IMR-90 (cell line): ENCODE data around the gene RNF141. TPM values are rescaled to one million over a fixed set of nuclear protein-coding genes. Genes with fewer than 3 reads are reported as not detected.

ENCODE experiments used
- ATAC-seq: fragments of 200-7000 bp; cut with Tn5 transposase; 2 replicates; pipeline ENCODE4 v1.9.1; 2020; ENCODE audit warnings: low read depth, mild to moderate bottlenecking, moderate library complexity
- BruUV-seq: library from RNA; stranded (reverse); fragments of 400-500 nt; replicated peaks from 2 replicates; lab custom pipeline; 2021; lab: Mats Ljungman, UMichigan
- CTCF ChIA-PET: fragments of 300-600 bp; formaldehyde crosslinking; extraction: SDS; loops from one replicate; lab custom pipeline; 2021; ENCODE audit warnings: antibody characterized with exemption; lab: Yijun Ruan, JAX
- POLR2A ChIA-PET: fragments of 300-600 bp; sonication (Branson Sonifier 250); formaldehyde crosslinking; loops from one replicate; lab custom pipeline; 2022; ENCODE audit warnings: antibody characterized with exemption; ENCODE audit not compliant: unreplicated experiment; lab: Charles Lee
- DNase-seq: peaks from one replicate; pipeline ENCODE4 v3.0.0; 2013
- H2AFZ ChIP-seq: replicated peaks from 2 replicates; pipeline ENCODE3; 2013; ENCODE audit warnings: low read length, mild to moderate bottlenecking; ENCODE audit not compliant: poor library complexity
- H2AK5ac ChIP-seq: 2 replicates; pipeline ENCODE4 v1.6.1; 2013; ENCODE audit warnings: low read depth, low read length, inconsistent platforms
- H2AK9ac ChIP-seq: replicated peaks from 2 replicates; pipeline ENCODE3; 2013; ENCODE audit warnings: mild to moderate bottlenecking, low read depth, low read length, moderate library complexity; ENCODE audit not compliant: poor library complexity
- H2BK120ac ChIP-seq: 2 replicates; pipeline ENCODE4 v1.6.1; 2013; ENCODE audit warnings: low read depth, low read length, inconsistent platforms
- H2BK15ac ChIP-seq: 3 replicates; pipeline ENCODE4 v1.6.1; 2013; ENCODE audit warnings: low read depth, low read length, inconsistent platforms
- H2BK20ac ChIP-seq: 2 replicates; pipeline ENCODE4 v1.6.1; 2013; ENCODE audit warnings: low read depth, mild to moderate bottlenecking, inconsistent platforms, low read length, moderate library complexity
- H2BK5ac ChIP-seq: 2 replicates; pipeline ENCODE4 v1.6.1; 2013; ENCODE audit warnings: mild to moderate bottlenecking, low read depth, low read length, inconsistent platforms; ENCODE audit not compliant: poor library complexity, severe bottlenecking
- H3K14ac ChIP-seq: replicated peaks from 2 replicates; pipeline ENCODE4 v1.6.1; 2013; ENCODE audit warnings: low read depth, low read length, inconsistent platforms
- H3K18ac ChIP-seq: 2 replicates; pipeline ENCODE4 v1.6.1; 2013; ENCODE audit warnings: low read depth, low read length, control low read depth
- H3K23ac ChIP-seq: 2 replicates; pipeline ENCODE4 v1.6.1; 2013; ENCODE audit warnings: low read depth, low read length, inconsistent platforms
- H3K27ac ChIP-seq: 2 replicates; pipeline ENCODE4 v1.5.1; 2013; ENCODE audit warnings: mild to moderate bottlenecking, control low read depth, low read length; ENCODE audit not compliant: insufficient read depth
- H3K27me3 ChIP-seq: 2 replicates; pipeline ENCODE4 v1.6.1; 2013; ENCODE audit warnings: low read length; ENCODE audit not compliant: control insufficient read depth, insufficient read depth
- H3K36me3 ChIP-seq: 2 replicates; pipeline ENCODE4 v1.6.1; 2013; ENCODE audit warnings: low read length, mixed read lengths; ENCODE audit not compliant: control insufficient read depth, insufficient read depth
- H3K4ac ChIP-seq: 2 replicates; pipeline ENCODE4 v1.6.1; 2013; ENCODE audit warnings: low read depth, low read length, inconsistent platforms
- H3K4me1 ChIP-seq: 2 replicates; pipeline ENCODE4 v1.6.1; 2013; ENCODE audit warnings: low read length, mixed read lengths; ENCODE audit not compliant: control insufficient read depth, insufficient read depth
- H3K4me2 ChIP-seq: 2 replicates; pipeline ENCODE4 v1.6.1; 2013; ENCODE audit warnings: low read depth, mild to moderate bottlenecking, control low read depth, low read length, moderate library complexity
- H3K4me3 ChIP-seq: 2 replicates; pipeline ENCODE4 v1.5.1; 2013; ENCODE audit warnings: low read depth, mild to moderate bottlenecking, control low read depth, low read length, moderate library complexity; ENCODE audit not compliant: insufficient read depth
- H3K56ac ChIP-seq: 2 replicates; pipeline ENCODE4 v1.6.1; 2013; ENCODE audit warnings: low read length, inconsistent platforms; ENCODE audit not compliant: insufficient read depth; ENCODE audit errors: extremely low read depth
- H3K79me1 ChIP-seq, 2 experiments: 2 replicates each; pipeline ENCODE4 v1.6.1; 2013; ENCODE audit warnings: low read length in 2 of 2, inconsistent platforms in 1 of 2, low read depth in 1 of 2
- H3K9ac ChIP-seq: 2 replicates; pipeline ENCODE4 v1.6.1; 2013; ENCODE audit warnings: low read depth, low read length, control low read depth
- H3K9me1 ChIP-seq: 2 replicates; pipeline ENCODE4 v1.6.1; 2013; ENCODE audit warnings: low read length, inconsistent platforms; ENCODE audit not compliant: insufficient read depth
- H3K9me3 ChIP-seq: 2 replicates; pipeline ENCODE4 v1.6.1; 2013; ENCODE audit warnings: low read length; ENCODE audit not compliant: control insufficient read depth, insufficient read depth
- H4K20me1 ChIP-seq: 2 replicates; pipeline ENCODE4 v1.6.1; 2013; ENCODE audit warnings: low read length, inconsistent platforms; ENCODE audit not compliant: insufficient read depth
- H4K5ac ChIP-seq: 2 replicates; pipeline ENCODE4 v1.6.1; 2013; ENCODE audit warnings: mild to moderate bottlenecking, low read depth, low read length, control low read depth
- H4K8ac ChIP-seq, 2 experiments: 2 replicates each; pipeline ENCODE4 v1.6.1; 2013; ENCODE audit warnings: low read depth in 2 of 2, low read length in 2 of 2, control low read depth in 1 of 2, inconsistent platforms in 1 of 2
- H4K91ac ChIP-seq: 2 replicates; pipeline ENCODE4 v1.6.1; 2013; ENCODE audit warnings: low read depth, low read length, inconsistent platforms; ENCODE audit not compliant: insufficient read depth
- BHLHE40 ChIP-seq: fragments of 150-350 bp; IDR thresholded peaks from 2 replicates; pipeline ENCODE4 v1.6.1; 2016; ENCODE audit warnings: mild to moderate bottlenecking, low read depth, low read length
- CEBPB ChIP-seq: IDR thresholded peaks from 2 replicates; pipeline ENCODE4 v1.6.1; 2012; ENCODE audit warnings: low read depth, low read length, improper control_type of control experiment
- CHD1 ChIP-seq: IDR thresholded peaks from 2 replicates; pipeline ENCODE4 v1.6.1; 2012; ENCODE audit warnings: low read depth, low read length, improper control_type of control experiment
- FOS ChIP-seq: fragments of 150-350 bp; IDR thresholded peaks from 2 replicates; pipeline ENCODE4 v1.6.1; 2016; ENCODE audit warnings: low read depth, low read length
- MAFK ChIP-seq: IDR thresholded peaks from 2 replicates; pipeline ENCODE4 v1.6.1; 2012; ENCODE audit warnings: low read depth, low read length, improper control_type of control experiment
- MAZ ChIP-seq: IDR thresholded peaks from 2 replicates; pipeline ENCODE4 v1.6.1; 2012; ENCODE audit warnings: low read depth, mild to moderate bottlenecking, low read length, improper control_type of control experiment, moderate library complexity, borderline replicate concordance
- MXI1 ChIP-seq: IDR thresholded peaks from 2 replicates; pipeline ENCODE4 v1.6.1; 2012; ENCODE audit warnings: low read depth, mild to moderate bottlenecking, low read length, moderate library complexity, borderline replicate concordance
- NFE2L2 ChIP-seq: fragments of 150-350 bp; IDR thresholded peaks from 2 replicates; pipeline ENCODE4 v1.6.1; 2016; ENCODE audit warnings: low read depth, mild to moderate bottlenecking, low read length
- POLR2A ChIP-seq: IDR thresholded peaks from 2 replicates; pipeline ENCODE4 v1.6.1; 2012; ENCODE audit warnings: mild to moderate bottlenecking, low read depth, low read length
- RAD21 ChIP-seq: IDR thresholded peaks from 2 replicates; pipeline ENCODE4 v1.6.1; 2012; ENCODE audit warnings: low read length, improper control_type of control experiment
- RCOR1 ChIP-seq: IDR thresholded peaks from 2 replicates; pipeline ENCODE4 v1.6.1; 2012; ENCODE audit warnings: mild to moderate bottlenecking, low read length, improper control_type of control experiment; ENCODE audit not compliant: insufficient replicate concordance
- RFX5 ChIP-seq: IDR thresholded peaks from 2 replicates; pipeline ENCODE4 v1.8.0; 2012; ENCODE audit warnings: low read depth, mild to moderate bottlenecking, low read length, moderate library complexity
- SMC3 ChIP-seq: fragments of 150-350 bp; IDR thresholded peaks from 2 replicates; pipeline ENCODE4 v1.6.1; 2016; ENCODE audit warnings: low read depth, mild to moderate bottlenecking, antibody characterized with exemption, low read length, moderate library complexity
- WGBS, 2 experiments: methylation state at CpG; one replicate each; pipeline versions ENCODE4 v1.1.5 to v1.1.7; 2013; ENCODE audit warnings: missing lambda C conversion rate in 2 of 2; ENCODE audit not compliant: insufficient read length in 1 of 2; ENCODE audit errors: extremely low coverage in 2 of 2; 5-methylcytosine and 5-hydroxymethylcytosine counted together
- dilution Hi-C: fragments of 300-500 bp; cut with HindIII; formaldehyde crosslinking; loops from one replicate; pipeline ENCODE4 v1.14.3; 2018; ENCODE audit warnings: low sequenced_read_pairs; ENCODE audit not compliant: unreplicated experiment
- in situ Hi-C: fragments of 300-500 bp; cut with MboI; formaldehyde crosslinking; loops from 3 replicates; pipeline ENCODE4 v1.14.3; 2019; ENCODE audit warnings: low sequenced_read_pairs, inconsistent platforms, mixed read lengths
- intact Hi-C: fragments of 100-400 bp; cut with micrococcal nuclease; formaldehyde crosslinking; loops from 2 replicates; pipeline ENCODE4 v1.10.0; 2022
- polyA plus RNA-seq, 3 experiments: library from polyadenylated mRNA; depleted of rRNA; stranded (reverse); fragments of >200 nt; gene quantifications; 2 replicates each; pipeline ENCODE4 v1.2.3, GENCODE V29; 2012; ENCODE audit warnings: low replicate concordance in 1 of 3
- total RNA-seq: library from RNA; depleted of rRNA; stranded (reverse); fragments of >200 nt; gene quantifications from 2 replicates; pipeline ENCODE4 v1.2.3, GENCODE V29; 2012
- TF ChIP-seq, protein P1 (sequence below): conservative IDR thresholded peaks from 2 replicates; pipeline ENCODE4 v1.5.1; 2012; ENCODE audit warnings: mild to moderate bottlenecking, low read depth, low read length, improper control_type of control experiment
- TF ChIP-seq, protein P2 (sequence below): fragments of 150-350 bp; IDR thresholded peaks from 2 replicates; pipeline ENCODE4 v1.6.1; 2016; ENCODE audit warnings: low read depth, mild to moderate bottlenecking, low read length, moderate library complexity, borderline replicate concordance
- TF ChIP-seq, protein P3 (sequence below): fragments of 150-350 bp; IDR thresholded peaks from 2 replicates; pipeline ENCODE4 v1.6.1; 2017; ENCODE audit warnings: mild to moderate bottlenecking, antibody characterized with exemption, low read length, low read depth

The RNF141 gene
- total and polyA plus RNA-seq, 2 of the 4 experiments (the other 2 are of a cell fraction): 13.8 to 18.6 TPM

DNA sequence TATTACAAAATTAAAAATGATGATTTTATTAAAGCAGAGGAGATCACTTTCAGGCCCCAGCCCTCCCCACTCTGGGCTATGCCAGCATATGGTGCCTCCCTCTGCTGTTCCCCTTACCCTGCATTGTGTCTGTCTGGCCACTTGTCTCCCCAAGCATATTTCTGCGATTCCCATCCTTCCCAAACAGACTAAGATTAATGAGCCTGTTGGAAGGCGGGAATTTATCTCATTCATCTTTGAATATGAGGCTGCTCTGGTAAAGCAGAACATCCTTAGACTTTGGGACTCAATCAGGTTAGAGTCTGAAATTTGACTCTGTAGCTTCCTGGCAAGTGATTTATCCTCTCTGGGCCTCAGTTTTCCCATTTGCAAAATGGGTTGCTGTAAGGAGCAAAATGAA lies 60.2 kb downstream of the RNF141 start:
- peaks cover 35% of the 10 kb centered on the region for H3K36me3 ChIP-seq
- H3K4me3 ChIP-seq: no peak overlapping the region
- BruUV-seq: no TSS peak
- H3K27ac ChIP-seq: no peak overlapping the region
- H4K8ac ChIP-seq: no peak overlapping the region; a peak in 1 of 4 replicates
- no peak overlapping the region for H3K9ac ChIP-seq
- TF ChIP-seq BHLHE40 (no peak), MAZ (no peak), MXI1 (no peak), RCOR1 (no peak), RAD21 (no peak), NFE2L2 (no peak), FOS (no peak), MAFK (no peak), CHD1 (no peak), CEBPB (no peak), RFX5 (no peak), SMC3 (no peak), POLR2A (no peak)
- TF ChIP-seq, protein P1, sequence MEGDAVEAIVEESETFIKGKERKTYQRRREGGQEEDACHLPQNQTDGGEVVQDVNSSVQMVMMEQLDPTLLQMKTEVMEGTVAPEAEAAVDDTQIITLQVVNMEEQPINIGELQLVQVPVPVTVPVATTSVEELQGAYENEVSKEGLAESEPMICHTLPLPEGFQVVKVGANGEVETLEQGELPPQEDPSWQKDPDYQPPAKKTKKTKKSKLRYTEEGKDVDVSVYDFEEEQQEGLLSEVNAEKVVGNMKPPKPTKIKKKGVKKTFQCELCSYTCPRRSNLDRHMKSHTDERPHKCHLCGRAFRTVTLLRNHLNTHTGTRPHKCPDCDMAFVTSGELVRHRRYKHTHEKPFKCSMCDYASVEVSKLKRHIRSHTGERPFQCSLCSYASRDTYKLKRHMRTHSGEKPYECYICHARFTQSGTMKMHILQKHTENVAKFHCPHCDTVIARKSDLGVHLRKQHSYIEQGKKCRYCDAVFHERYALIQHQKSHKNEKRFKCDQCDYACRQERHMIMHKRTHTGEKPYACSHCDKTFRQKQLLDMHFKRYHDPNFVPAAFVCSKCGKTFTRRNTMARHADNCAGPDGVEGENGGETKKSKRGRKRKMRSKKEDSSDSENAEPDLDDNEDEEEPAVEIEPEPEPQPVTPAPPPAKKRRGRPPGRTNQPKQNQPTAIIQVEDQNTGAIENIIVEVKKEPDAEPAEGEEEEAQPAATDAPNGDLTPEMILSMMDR: no peak
- TF ChIP-seq, protein P2, sequence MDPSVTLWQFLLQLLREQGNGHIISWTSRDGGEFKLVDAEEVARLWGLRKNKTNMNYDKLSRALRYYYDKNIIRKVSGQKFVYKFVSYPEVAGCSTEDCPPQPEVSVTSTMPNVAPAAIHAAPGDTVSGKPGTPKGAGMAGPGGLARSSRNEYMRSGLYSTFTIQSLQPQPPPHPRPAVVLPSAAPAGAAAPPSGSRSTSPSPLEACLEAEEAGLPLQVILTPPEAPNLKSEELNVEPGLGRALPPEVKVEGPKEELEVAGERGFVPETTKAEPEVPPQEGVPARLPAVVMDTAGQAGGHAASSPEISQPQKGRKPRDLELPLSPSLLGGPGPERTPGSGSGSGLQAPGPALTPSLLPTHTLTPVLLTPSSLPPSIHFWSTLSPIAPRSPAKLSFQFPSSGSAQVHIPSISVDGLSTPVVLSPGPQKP: no peak
- TF ChIP-seq, protein P3, sequence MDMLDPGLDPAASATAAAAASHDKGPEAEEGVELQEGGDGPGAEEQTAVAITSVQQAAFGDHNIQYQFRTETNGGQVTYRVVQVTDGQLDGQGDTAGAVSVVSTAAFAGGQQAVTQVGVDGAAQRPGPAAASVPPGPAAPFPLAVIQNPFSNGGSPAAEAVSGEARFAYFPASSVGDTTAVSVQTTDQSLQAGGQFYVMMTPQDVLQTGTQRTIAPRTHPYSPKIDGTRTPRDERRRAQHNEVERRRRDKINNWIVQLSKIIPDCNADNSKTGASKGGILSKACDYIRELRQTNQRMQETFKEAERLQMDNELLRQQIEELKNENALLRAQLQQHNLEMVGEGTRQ: no peak
- no peak overlapping the region for H3K4ac ChIP-seq
- dilution Hi-C loops (no loop called here), in situ Hi-C loops (no loop called here), intact Hi-C loops (no loop called here)
- DNase-seq: no peak
- H3K56ac ChIP-seq: no peak overlapping the region
- H2AFZ ChIP-seq: no peak overlapping the region
- no peak overlapping the region for H3K23ac ChIP-seq
- no peak overlapping the region for H3K4me2 ChIP-seq
- no peak for ATAC-seq
- H3K9me1 ChIP-seq: peaks cover 21% of the 10 kb centered on the region
- H3K79me1 ChIP-seq: peaks cover 11 to 65% of the 10 kb centered on the region in 2 experiments
- no peak overlapping the region for H2BK15ac ChIP-seq
- peak overlapping the region; percentile 27; the same call in 1 of the 2 replicates for H2BK20ac ChIP-seq
- H3K27me3 ChIP-seq: no peaks in the 10 kb centered on the region
- no peak overlapping the region for H2AK9ac ChIP-seq
- POLR2A ChIA-PET: no interaction called here
- CTCF ChIA-PET: interaction anchor here (1.2 kb wide), 1 partner anchor 9 kb away, joined by 5 read pairs; no protein-coding TSS in a partner anchor
- H3K18ac ChIP-seq: no peak overlapping the region
- no CpG with 5 or more reads among the region's 2 CpGs for WGBS, 2 experiments
- H2BK120ac ChIP-seq: 0 out of 2 replicates have a peak overlapping the region, but pooled peaks have one; percentile 36
- H2BK5ac ChIP-seq: no peak overlapping the region
- no peak overlapping the region for H4K91ac ChIP-seq
- no peaks in the 10 kb centered on the region for H3K9me3 ChIP-seq
- no peak overlapping the region; the same call in 1 of the 2 replicates for H2AK5ac ChIP-seq
- H3K4me1 ChIP-seq: peaks cover 8% of the 10 kb centered on the region
- H4K20me1 ChIP-seq: peaks cover 9% of the 10 kb centered on the region; the same call in 1 of the 2 replicates
- H4K5ac ChIP-seq: no peak overlapping the region
- no peak overlapping the region for H3K14ac ChIP-seq
